HFFc6 (cell line): ENCODE results near the gene KIAA1217. TPM values are rescaled to one million over a fixed set of nuclear protein-coding genes. Genes with fewer than 3 reads are reported as not detected.

Source experiments
- DNase-seq: peaks from one replicate; pipeline ENCODE4 v3.0.0-alpha.2; 2018
- H3K27ac Mint-ChIP-seq: 2 replicates; pipeline ENCODE4 v1.8.0; 2020; ENCODE audit warnings: mild to moderate bottlenecking, mixed read lengths
- H3K27me3 Mint-ChIP-seq: 2 replicates; pipeline ENCODE4 v1.8.0; 2021; ENCODE audit warnings: mild to moderate bottlenecking, moderate library complexity, mixed read lengths; ENCODE audit not compliant: insufficient read depth
- H3K36me3 Mint-ChIP-seq: 2 replicates; pipeline ENCODE4 v1.8.0; 2021; ENCODE audit warnings: low read depth, mixed read lengths
- H3K4me1 Mint-ChIP-seq: 2 replicates; pipeline ENCODE4 v1.8.0; 2020; ENCODE audit warnings: low read depth, mixed read lengths
- H3K4me3 Mint-ChIP-seq: 2 replicates; pipeline ENCODE4 v1.8.0; 2020; ENCODE audit warnings: mild to moderate bottlenecking, moderate library complexity, mixed read lengths
- H3K9me3 Mint-ChIP-seq: 2 replicates; pipeline ENCODE4 v1.8.0; 2020; ENCODE audit warnings: mild to moderate bottlenecking, mixed read lengths
- total RNA-seq, 6 experiments: library from RNA; stranded (reverse); fragmentation: NEBNext Ultra II Directional; extraction: Animal tissue kit (Norgen Biotek cat#: 25700); gene quantifications; 2 replicates in 1 of 6; 3 replicates in 5 of 6; pipeline ENCODE4 v1.2.3, GENCODE V29; 2021
- TF ChIP-seq, protein P1 (sequence below): fragments of 200-600 bp; sonication (generic); IDR thresholded peaks from 2 replicates; pipeline ENCODE4 v1.5.0; 2021; ENCODE audit warnings: antibody characterized with exemption, mild to moderate bottlenecking

The KIAA1217 gene
- total RNA-seq, 6 experiments from 2014 or later = 1.3 to 2.1 (median 2.0) TPM

DNA sequence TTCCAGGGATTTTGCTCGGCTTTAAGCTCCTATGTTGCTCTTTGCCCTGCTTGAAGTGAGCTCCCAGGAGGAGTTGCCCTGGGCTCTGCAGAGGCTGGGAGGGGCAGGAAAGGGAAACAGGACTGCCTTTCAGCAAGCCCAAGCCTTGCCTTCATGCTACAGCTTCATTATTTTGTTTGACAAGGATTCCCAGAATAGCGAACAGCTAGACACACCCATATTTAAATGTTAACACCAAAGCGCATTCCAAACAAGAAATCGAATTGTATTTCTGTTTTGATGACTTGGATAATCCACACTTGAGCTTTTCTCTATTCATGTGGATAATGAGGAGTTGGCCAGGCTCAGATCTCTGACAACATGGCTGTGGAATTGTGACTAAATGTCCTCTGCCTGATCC lies 6.3 kb downstream of the KIAA1217 start:
- Mint-ChIP-seq H3K4me3 (no peak overlapping the region), H3K36me3 (no peaks in the 10 kb centered on the region), H3K4me1 (peaks cover 6% of the 10 kb centered on the region), H3K9me3 (no peaks in the 10 kb centered on the region), H3K27me3 (peaks cover 6% of the 10 kb centered on the region; the same call in 1 of the 2 replicates), H3K27ac (no peak overlapping the region)
- no peak for DNase-seq
- TF ChIP-seq, protein P1, sequence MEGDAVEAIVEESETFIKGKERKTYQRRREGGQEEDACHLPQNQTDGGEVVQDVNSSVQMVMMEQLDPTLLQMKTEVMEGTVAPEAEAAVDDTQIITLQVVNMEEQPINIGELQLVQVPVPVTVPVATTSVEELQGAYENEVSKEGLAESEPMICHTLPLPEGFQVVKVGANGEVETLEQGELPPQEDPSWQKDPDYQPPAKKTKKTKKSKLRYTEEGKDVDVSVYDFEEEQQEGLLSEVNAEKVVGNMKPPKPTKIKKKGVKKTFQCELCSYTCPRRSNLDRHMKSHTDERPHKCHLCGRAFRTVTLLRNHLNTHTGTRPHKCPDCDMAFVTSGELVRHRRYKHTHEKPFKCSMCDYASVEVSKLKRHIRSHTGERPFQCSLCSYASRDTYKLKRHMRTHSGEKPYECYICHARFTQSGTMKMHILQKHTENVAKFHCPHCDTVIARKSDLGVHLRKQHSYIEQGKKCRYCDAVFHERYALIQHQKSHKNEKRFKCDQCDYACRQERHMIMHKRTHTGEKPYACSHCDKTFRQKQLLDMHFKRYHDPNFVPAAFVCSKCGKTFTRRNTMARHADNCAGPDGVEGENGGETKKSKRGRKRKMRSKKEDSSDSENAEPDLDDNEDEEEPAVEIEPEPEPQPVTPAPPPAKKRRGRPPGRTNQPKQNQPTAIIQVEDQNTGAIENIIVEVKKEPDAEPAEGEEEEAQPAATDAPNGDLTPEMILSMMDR = no peak

DNA sequence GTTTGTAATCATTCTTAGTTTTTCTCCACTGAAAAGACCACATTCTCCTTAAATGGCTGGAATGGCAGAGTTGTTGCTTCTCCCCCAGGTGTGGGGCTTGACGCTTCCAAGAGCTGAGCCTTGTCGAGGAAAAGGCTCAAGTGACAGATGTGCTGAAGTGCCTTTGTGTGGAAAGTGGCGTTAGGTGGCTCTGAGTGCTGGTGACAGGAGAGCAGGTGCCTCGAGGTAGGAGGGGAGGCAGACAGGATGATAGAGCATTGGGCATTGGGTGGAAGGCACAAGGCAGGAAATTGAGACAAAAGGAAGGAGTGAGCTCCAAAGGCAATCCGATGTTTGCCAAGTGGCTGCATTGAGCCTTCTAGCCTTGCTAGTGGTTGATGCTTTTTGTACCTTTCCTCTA lies 6.7 kb downstream of the KIAA1217 start:
- H3K27ac Mint-ChIP-seq = no peak overlapping the region
- peaks cover 6% of the 10 kb centered on the region; the same call in 1 of the 2 replicates for H3K27me3 Mint-ChIP-seq
- H3K4me3 Mint-ChIP-seq = no peak overlapping the region
- DNase-seq = no peak
- no peaks in the 10 kb centered on the region for H3K36me3 Mint-ChIP-seq
- peaks cover 2% of the 10 kb centered on the region for H3K4me1 Mint-ChIP-seq
- no peaks in the 10 kb centered on the region for H3K9me3 Mint-ChIP-seq
- TF ChIP-seq, protein P1 = no peak

DNA sequence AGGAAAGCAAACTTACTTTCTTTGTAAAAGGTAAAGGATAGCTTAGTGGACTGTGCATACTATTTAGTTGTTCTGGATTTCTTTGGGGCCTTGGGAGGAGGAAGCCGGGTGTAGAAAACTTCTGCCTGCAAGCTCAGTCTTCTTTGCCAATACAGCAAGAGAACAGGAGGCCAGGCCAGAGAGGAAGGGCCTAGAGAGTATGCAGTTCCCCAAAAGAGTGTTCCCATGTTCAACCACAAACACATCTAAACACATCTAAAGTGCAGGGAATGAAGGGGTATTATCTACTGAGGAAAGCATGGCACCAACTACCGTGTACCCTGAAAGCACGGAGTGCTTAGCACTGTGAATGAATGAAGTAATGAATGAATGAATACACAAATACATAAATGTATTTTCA lies 11.0 kb downstream of the KIAA1217 start:
- H3K27me3 Mint-ChIP-seq = peaks cover 7% of the 10 kb centered on the region; the same call in 1 of the 2 replicates
- TF ChIP-seq, protein P1 = no peak
- H3K9me3 Mint-ChIP-seq = no peaks in the 10 kb centered on the region
- no peaks in the 10 kb centered on the region for H3K4me1 Mint-ChIP-seq
- DNase-seq = no peak
- no peaks in the 10 kb centered on the region for H3K36me3 Mint-ChIP-seq
- no peak overlapping the region for H3K27ac Mint-ChIP-seq
- H3K4me3 Mint-ChIP-seq = no peak overlapping the region

DNA sequence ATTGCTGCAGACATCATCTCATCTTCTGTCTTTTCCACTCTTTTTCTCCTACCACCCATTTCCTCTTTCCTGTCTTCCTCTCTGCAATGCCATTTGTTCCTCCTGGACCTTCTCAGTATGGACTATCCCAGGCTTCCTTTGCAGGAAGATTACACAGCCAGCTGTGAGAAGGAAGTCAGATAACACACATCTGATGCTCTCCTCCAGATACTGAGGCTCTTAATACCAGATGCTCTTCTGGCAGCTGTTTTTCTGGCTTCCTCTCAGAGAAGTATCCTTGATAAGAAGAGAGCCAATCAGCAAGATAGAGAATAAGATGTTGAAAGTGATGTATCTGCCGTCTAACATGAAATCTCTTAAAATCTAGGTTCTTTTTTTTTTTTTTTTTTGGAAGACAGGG lies 14.4 kb downstream of the KIAA1217 start:
- TF ChIP-seq, protein P1 = no peak
- no peaks in the 10 kb centered on the region for H3K9me3 Mint-ChIP-seq
- no peak overlapping the region for H3K27ac Mint-ChIP-seq
- H3K4me1 Mint-ChIP-seq = no peaks in the 10 kb centered on the region
- DNase-seq = no peak
- H3K27me3 Mint-ChIP-seq = peaks cover 6% of the 10 kb centered on the region; the same call in 1 of the 2 replicates
- H3K4me3 Mint-ChIP-seq = no peak overlapping the region
- H3K36me3 Mint-ChIP-seq = no peaks in the 10 kb centered on the region

DNA sequence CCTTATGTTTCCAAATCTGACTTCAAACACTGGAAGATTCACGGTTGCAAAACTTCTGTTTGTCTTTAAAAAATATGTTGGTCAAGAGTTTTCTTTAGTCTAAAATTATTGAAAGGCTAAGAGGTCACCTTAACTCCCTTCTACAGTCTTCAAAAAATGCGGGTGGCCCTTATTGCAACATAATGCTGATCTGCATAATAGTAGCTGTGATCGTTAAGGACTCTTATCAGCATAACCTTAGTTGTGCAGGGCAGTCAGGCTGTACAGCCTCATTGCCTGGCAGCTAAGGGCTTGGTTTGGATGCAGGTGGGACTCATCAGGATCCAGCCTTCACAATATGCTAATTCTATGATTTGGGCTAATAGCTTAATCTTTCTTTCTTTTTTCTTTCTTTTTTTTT lies 15.0 kb downstream of the KIAA1217 start:
- no peaks in the 10 kb centered on the region for H3K9me3 Mint-ChIP-seq
- TF ChIP-seq, protein P1 = no peak
- H3K4me3 Mint-ChIP-seq = no peak overlapping the region
- no peak overlapping the region for H3K27ac Mint-ChIP-seq
- no peaks in the 10 kb centered on the region for H3K4me1 Mint-ChIP-seq
- H3K27me3 Mint-ChIP-seq = peaks cover 6% of the 10 kb centered on the region; the same call in 1 of the 2 replicates
- no peaks in the 10 kb centered on the region for H3K36me3 Mint-ChIP-seq
- no peak for DNase-seq

DNA sequence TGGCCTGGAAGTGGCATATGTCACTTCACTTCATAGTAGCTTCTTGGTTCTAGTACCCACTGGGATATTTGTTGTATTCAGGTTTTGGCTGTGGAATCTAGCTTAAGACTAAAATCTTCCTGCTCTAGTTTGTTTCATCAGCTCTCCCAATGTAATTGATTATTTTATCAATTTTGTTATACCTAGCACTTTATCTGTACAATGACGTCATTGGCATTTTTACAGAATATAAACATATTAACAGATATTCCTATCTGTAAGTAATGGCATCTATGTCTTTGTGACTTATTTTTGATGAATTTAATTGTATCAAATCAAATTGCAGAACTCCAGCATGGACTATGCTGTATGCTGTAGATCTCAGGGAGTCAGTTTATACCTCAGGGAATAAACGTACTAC lies 19.7 kb downstream of the KIAA1217 start:
- TF ChIP-seq, protein P1 = no peak
- no peak overlapping the region for H3K4me3 Mint-ChIP-seq

More for the DNA sequence above, 19.7 kb downstream of the KIAA1217 start:
- H3K4me1 Mint-ChIP-seq = no peaks in the 10 kb centered on the region
- no peaks in the 10 kb centered on the region for H3K36me3 Mint-ChIP-seq
- H3K27ac Mint-ChIP-seq = no peak overlapping the region
- H3K9me3 Mint-ChIP-seq = no peaks in the 10 kb centered on the region
- DNase-seq = no peak
- peaks cover 3% of the 10 kb centered on the region; the same call in 1 of the 2 replicates for H3K27me3 Mint-ChIP-seq
